ENCODE data around the gene SMIM8. TPM values are rescaled to one million over a fixed set of nuclear protein-coding genes. Genes with fewer than 3 reads are reported as not detected.

The SMIM8 gene
- total and polyA plus RNA-seq, 4 donors = 2.3 to 6.1 (median 5.2) TPM

DNA sequence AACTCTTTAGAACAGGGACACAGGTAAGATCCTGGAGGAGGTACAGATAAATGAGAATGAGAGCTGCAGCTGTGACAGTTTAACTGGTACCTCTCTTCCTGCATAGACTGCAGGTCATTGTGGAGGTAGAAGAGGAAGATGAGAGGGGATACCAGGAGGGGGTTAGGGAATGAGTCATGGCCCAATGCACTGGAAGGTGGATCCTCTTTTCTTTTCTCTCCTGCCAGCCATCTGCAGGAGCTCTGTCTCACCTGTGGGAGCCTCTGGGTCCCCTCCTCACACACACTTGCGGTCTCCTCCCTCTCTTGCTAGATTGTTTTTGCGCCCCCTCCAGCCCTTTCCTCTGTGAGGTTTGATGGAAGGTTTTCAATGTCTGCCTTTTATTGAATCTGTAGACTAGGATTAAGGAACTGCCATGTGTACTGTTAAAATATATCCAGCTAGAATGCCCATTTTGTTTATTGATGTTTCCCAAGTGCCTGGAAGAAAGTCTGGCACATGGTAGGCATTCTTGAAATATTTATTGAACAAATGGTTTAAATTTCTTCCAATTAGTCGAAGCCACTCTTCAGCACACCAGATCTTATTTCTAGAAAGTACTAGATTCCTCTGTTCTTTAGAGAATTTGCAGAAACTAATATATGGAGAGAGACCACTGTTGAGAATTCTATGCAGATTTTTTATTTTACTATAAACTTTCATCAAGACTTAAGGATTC lies 35.2 kb downstream of the SMIM8 start:
- no peak overlapping the region for H3K4me3 ChIP-seq (ENCODE audit: low read depth in 1 of 3, low read length in 3 of 3)
- no peak overlapping the region for H3K9ac ChIP-seq (ENCODE audit: low read depth in 1 of 2, low read length in 2 of 2)
- no peaks in the 10 kb centered on the region for H3K27me3 ChIP-seq (ENCODE audit: control insufficient read depth in 4 of 4, insufficient read depth in 4 of 4, low read length in 3 of 4)
- TF ChIP-seq GABPA (IDR thresholded peaks at IDR 0.05 in 1 of 2, conservative IDR thresholded peaks at IDR 0.05 in 1 of 2) = no peak
- no peak for TF ChIP-seq SP1 (IDR thresholded peaks at IDR 0.05)
- no peak for TF ChIP-seq JUND (IDR thresholded peaks at IDR 0.05)
- no peak for TF ChIP-seq NR2F2 (IDR thresholded peaks at IDR 0.05)
- no peak for TF ChIP-seq FOXA1 (IDR thresholded peaks at IDR 0.05)
- TF ChIP-seq MAX (IDR thresholded peaks at IDR 0.05) = no peak
- TF ChIP-seq ZBTB33 (IDR thresholded peaks at IDR 0.05) = no peak
- H3K36me3 ChIP-seq (ENCODE audit: control insufficient read depth in 4 of 4, insufficient read depth in 3 of 4, low read depth in 1 of 4, low read length in 3 of 4) = peaks cover 0 to 1% (median 0%) of the 10 kb centered on the region in 4 donors
- WGBS = 96% methylated on average over 3 of the region's 3 CpGs
- no peaks in the 10 kb centered on the region for H3K9me3 ChIP-seq (ENCODE audit: control insufficient read depth in 4 of 4, low read length in 3 of 4)
- H3K27ac ChIP-seq (ENCODE audit: low read depth in 1 of 2, low read length in 2 of 2) = no peak overlapping the region
- H3K4me1 ChIP-seq (ENCODE audit: control insufficient read depth in 4 of 4, insufficient read depth in 4 of 4, low read length in 3 of 4) = no peaks in the 10 kb centered on the region
- DNase-seq (ENCODE audit: low spot score) = no peak

DNA sequence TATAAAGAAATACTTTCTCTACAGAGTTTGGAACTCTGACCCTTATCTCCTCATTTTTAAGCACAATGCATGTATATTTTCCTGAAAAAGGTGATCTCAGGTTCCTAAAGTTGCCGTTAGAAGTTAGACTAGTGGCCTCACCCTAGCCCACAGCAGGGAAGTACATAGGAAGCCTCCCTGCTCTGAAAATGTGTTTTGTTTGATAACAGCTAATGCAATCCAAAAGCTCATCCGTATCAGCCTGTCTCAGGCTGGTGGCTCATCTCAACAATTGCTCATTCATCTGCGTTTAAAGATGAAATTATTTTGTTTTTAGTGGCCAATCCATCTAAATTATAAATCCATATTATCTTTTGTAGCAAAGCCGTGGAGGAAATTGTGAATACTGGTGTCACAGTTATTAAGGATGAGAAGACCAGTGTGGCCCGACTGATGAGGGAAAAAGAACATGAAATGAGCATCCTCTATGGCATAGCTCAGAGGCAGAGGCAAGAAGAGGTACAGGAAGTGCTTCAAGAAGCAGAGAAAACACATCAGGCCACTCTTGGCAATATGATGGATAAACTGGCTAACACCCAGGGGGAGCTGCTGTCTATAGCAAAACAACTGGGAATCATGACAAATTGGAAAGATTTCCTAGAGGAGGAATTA lies 42.3 kb downstream of the SMIM8 start:
- 90% methylated on average over 5 of the region's 5 CpGs for WGBS
- Histone ChIP-seq H3K27ac (ENCODE audit: low read depth in 1 of 2, low read length in 2 of 2) (no peak overlapping the region), H3K36me3 (ENCODE audit: control insufficient read depth in 4 of 4, insufficient read depth in 3 of 4, low read depth in 1 of 4, low read length in 3 of 4) (peaks cover 0 to under 1% (median 0%) of the 10 kb centered on the region in 4 donors), H3K9ac (ENCODE audit: low read depth in 1 of 2, low read length in 2 of 2) (no peak overlapping the region), H3K27me3 (ENCODE audit: control insufficient read depth in 4 of 4, insufficient read depth in 4 of 4, low read length in 3 of 4) (no peaks in the 10 kb centered on the region), H3K4me1 (ENCODE audit: control insufficient read depth in 4 of 4, insufficient read depth in 4 of 4, low read length in 3 of 4) (no peaks in the 10 kb centered on the region), H3K9me3 (ENCODE audit: control insufficient read depth in 4 of 4, low read length in 3 of 4) (peaks cover 0 to 2% (median 0%) of the 10 kb centered on the region in 4 donors), H3K4me3 (ENCODE audit: low read depth in 1 of 3, low read length in 3 of 3) (no peak overlapping the region)
- DNase-seq (ENCODE audit: low spot score) = no peak
- no peak for TF ChIP-seq MAX (IDR thresholded peaks at IDR 0.05)
- no peak for TF ChIP-seq RXRA (IDR thresholded peaks at IDR 0.05)
- TF ChIP-seq HNF4A (conservative IDR thresholded peaks at IDR 0.05) = no peak
- TF ChIP-seq, protein P1, sequence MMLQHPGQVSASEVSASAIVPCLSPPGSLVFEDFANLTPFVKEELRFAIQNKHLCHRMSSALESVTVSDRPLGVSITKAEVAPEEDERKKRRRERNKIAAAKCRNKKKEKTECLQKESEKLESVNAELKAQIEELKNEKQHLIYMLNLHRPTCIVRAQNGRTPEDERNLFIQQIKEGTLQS (IDR thresholded peaks at IDR 0.05) = no peak
- TF ChIP-seq HNF4G (IDR thresholded peaks at IDR 0.05) = no peak
- TF ChIP-seq EGR1 (IDR thresholded peaks at IDR 0.05; ENCODE audit: low read depth in 2 of 2) = no peak
- TF ChIP-seq TAF1 (conservative IDR thresholded peaks at IDR 0.05) = no peak
- TF ChIP-seq, protein P2, sequence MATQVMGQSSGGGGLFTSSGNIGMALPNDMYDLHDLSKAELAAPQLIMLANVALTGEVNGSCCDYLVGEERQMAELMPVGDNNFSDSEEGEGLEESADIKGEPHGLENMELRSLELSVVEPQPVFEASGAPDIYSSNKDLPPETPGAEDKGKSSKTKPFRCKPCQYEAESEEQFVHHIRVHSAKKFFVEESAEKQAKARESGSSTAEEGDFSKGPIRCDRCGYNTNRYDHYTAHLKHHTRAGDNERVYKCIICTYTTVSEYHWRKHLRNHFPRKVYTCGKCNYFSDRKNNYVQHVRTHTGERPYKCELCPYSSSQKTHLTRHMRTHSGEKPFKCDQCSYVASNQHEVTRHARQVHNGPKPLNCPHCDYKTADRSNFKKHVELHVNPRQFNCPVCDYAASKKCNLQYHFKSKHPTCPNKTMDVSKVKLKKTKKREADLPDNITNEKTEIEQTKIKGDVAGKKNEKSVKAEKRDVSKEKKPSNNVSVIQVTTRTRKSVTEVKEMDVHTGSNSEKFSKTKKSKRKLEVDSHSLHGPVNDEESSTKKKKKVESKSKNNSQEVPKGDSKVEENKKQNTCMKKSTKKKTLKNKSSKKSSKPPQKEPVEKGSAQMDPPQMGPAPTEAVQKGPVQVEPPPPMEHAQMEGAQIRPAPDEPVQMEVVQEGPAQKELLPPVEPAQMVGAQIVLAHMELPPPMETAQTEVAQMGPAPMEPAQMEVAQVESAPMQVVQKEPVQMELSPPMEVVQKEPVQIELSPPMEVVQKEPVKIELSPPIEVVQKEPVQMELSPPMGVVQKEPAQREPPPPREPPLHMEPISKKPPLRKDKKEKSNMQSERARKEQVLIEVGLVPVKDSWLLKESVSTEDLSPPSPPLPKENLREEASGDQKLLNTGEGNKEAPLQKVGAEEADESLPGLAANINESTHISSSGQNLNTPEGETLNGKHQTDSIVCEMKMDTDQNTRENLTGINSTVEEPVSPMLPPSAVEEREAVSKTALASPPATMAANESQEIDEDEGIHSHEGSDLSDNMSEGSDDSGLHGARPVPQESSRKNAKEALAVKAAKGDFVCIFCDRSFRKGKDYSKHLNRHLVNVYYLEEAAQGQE (IDR thresholded peaks at IDR 0.05) = no peak
- TF ChIP-seq ZBTB33 (IDR thresholded peaks at IDR 0.05) = no peak

Data from liver (tissue), 9 donors.